ENCODE results near the gene C1QTNF12. TPM values are rescaled to one million over a fixed set of nuclear protein-coding genes. Genes with fewer than 3 reads are reported as not detected.

C1QTNF12 gene
- polyA plus RNA-seq, 1 donor from 2014 or later, result 0.74 TPM

- Histone ChIP-seq H3K27ac (ENCODE audit: low read length) (no peak overlapping the region), H2AFZ (ENCODE audit: low read depth, low read length) (no peak overlapping the region), H3K9me3 (ENCODE audit: low read length) (no peaks in the 10 kb centered on the region), H3K4me2 (ENCODE audit: low read length) (no peak overlapping the region), H3K27me3 (ENCODE audit: insufficient read depth, low read depth, low read length) (no peaks in the 10 kb centered on the region), H3F3A (ENCODE audit: insufficient read depth, low read length, poor library complexity, severe bottlenecking) (no peaks in the 10 kb centered on the region), H3K79me2 (replicated peaks; ENCODE audit: insufficient read depth, low read length) (peaks cover 3% of the 10 kb centered on the region), H3K36me3 (ENCODE audit: insufficient read depth, low read length) (no peaks in the 10 kb centered on the region), H3K9ac (ENCODE audit: low read length) (no peak overlapping the region), H4K20me1 (ENCODE audit: insufficient read depth) (no peaks in the 10 kb centered on the region), H3K9me2 (ENCODE audit: insufficient read depth, low read length) (no peaks in the 10 kb centered on the region), H3K4me3 (ENCODE audit: low read length) (no peak overlapping the region)
- no peak for TF ChIP-seq MXI1 (conservative IDR thresholded peaks at IDR 0.05; ENCODE audit: poor library complexity, severe bottlenecking)
- TF ChIP-seq CTCF (IDR thresholded peaks at IDR 0.05; ENCODE audit: poor library complexity, severe bottlenecking), result no peak
- TF ChIP-seq EP300 (conservative IDR thresholded peaks at IDR 0.05; ENCODE audit: poor library complexity, severe bottlenecking), result no peak
- no peak for TF ChIP-seq POLR2AphosphoS5 (IDR thresholded peaks at IDR 0.05)
- no peak for TF ChIP-seq TAF1 (IDR thresholded peaks at IDR 0.05; ENCODE audit: low read depth)
- TF ChIP-seq EZH2 (IDR thresholded peaks at IDR 0.05; ENCODE audit: borderline replicate concordance, insufficient read depth, low read length, poor library complexity, severe bottlenecking), result no peak
- no peak for TF ChIP-seq RAD21 (conservative IDR thresholded peaks at IDR 0.05)
- TF ChIP-seq, protein P1, sequence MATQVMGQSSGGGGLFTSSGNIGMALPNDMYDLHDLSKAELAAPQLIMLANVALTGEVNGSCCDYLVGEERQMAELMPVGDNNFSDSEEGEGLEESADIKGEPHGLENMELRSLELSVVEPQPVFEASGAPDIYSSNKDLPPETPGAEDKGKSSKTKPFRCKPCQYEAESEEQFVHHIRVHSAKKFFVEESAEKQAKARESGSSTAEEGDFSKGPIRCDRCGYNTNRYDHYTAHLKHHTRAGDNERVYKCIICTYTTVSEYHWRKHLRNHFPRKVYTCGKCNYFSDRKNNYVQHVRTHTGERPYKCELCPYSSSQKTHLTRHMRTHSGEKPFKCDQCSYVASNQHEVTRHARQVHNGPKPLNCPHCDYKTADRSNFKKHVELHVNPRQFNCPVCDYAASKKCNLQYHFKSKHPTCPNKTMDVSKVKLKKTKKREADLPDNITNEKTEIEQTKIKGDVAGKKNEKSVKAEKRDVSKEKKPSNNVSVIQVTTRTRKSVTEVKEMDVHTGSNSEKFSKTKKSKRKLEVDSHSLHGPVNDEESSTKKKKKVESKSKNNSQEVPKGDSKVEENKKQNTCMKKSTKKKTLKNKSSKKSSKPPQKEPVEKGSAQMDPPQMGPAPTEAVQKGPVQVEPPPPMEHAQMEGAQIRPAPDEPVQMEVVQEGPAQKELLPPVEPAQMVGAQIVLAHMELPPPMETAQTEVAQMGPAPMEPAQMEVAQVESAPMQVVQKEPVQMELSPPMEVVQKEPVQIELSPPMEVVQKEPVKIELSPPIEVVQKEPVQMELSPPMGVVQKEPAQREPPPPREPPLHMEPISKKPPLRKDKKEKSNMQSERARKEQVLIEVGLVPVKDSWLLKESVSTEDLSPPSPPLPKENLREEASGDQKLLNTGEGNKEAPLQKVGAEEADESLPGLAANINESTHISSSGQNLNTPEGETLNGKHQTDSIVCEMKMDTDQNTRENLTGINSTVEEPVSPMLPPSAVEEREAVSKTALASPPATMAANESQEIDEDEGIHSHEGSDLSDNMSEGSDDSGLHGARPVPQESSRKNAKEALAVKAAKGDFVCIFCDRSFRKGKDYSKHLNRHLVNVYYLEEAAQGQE (IDR thresholded peaks at IDR 0.05; ENCODE audit: borderline replicate concordance), result no peak
- TF ChIP-seq SMC3 (conservative IDR thresholded peaks at IDR 0.05; ENCODE audit: poor library complexity), result no peak
These were observed 10.3 kb downstream of the C1QTNF12 start for GRCh38 chr1:1236176-1236763.

GRCh38 chr1:1235016-1235744, 11.3 kb downstream of the C1QTNF12 start:
- H3F3A ChIP-seq (ENCODE audit: insufficient read depth, low read length, poor library complexity, severe bottlenecking), result no peaks in the 10 kb centered on the region
- H3K4me2 ChIP-seq (ENCODE audit: low read length), result no peak overlapping the region

More at GRCh38 chr1:1235016-1235744, 11.3 kb downstream of the C1QTNF12 start:
- peaks cover 13% of the 10 kb centered on the region for H3K79me2 ChIP-seq (replicated peaks; ENCODE audit: insufficient read depth, low read length)
- H3K9me2 ChIP-seq (ENCODE audit: insufficient read depth, low read length), result no peaks in the 10 kb centered on the region
- H3K9ac ChIP-seq (ENCODE audit: low read length), result no peak overlapping the region
- TF ChIP-seq CTCF (IDR thresholded peaks at IDR 0.05; ENCODE audit: poor library complexity, severe bottlenecking) (no peak), POLR2AphosphoS5 (IDR thresholded peaks at IDR 0.05) (no peak), SMC3 (conservative IDR thresholded peaks at IDR 0.05; ENCODE audit: poor library complexity) (no peak), EZH2 (IDR thresholded peaks at IDR 0.05; ENCODE audit: borderline replicate concordance, insufficient read depth, low read length, poor library complexity, severe bottlenecking) (no peak), TAF1 (IDR thresholded peaks at IDR 0.05; ENCODE audit: low read depth) (no peak), RAD21 (conservative IDR thresholded peaks at IDR 0.05) (no peak), MXI1 (conservative IDR thresholded peaks at IDR 0.05; ENCODE audit: poor library complexity, severe bottlenecking) (no peak), EP300 (conservative IDR thresholded peaks at IDR 0.05; ENCODE audit: poor library complexity, severe bottlenecking) (no peak)
- TF ChIP-seq, protein P1 (IDR thresholded peaks at IDR 0.05; ENCODE audit: borderline replicate concordance), result no peak
- H3K9me3 ChIP-seq (ENCODE audit: low read length), result no peaks in the 10 kb centered on the region
- H3K4me3 ChIP-seq (ENCODE audit: low read length), result no peak overlapping the region
- no peaks in the 10 kb centered on the region for H4K20me1 ChIP-seq (ENCODE audit: insufficient read depth)
- no peaks in the 10 kb centered on the region for H3K36me3 ChIP-seq (ENCODE audit: insufficient read depth, low read length)
- no peak overlapping the region for H3K27ac ChIP-seq (ENCODE audit: low read length)
- H3K27me3 ChIP-seq (ENCODE audit: insufficient read depth, low read depth, low read length), result no peaks in the 10 kb centered on the region
- H2AFZ ChIP-seq (ENCODE audit: low read depth, low read length), result no peak overlapping the region

Data from neural cell (in vitro differentiated cells).